Glomerular visceral epithelial cell (primary cell): ENCODE measurements around the gene FAXDC2.
A peak's percentile ranks its signal among the peaks of the same experiment; 100 is the strongest.

Experiments used
- DNase-seq: peaks from one replicate; pipeline ENCODE4 v3.0.0-alpha.2; 2016; ENCODE audit errors: extremely low spot score

The FAXDC2 gene

GRCh38 chr5:154797762-154798161, 52.6 kb downstream of the FAXDC2 start:
- DNase-seq, result no peak

- DNase-seq, result no peak
These were observed 55.2 kb downstream of the FAXDC2 start for GRCh38 chr5:154795235-154795596.

- DNase-seq, result no peak
These were observed 55.7 kb downstream of the FAXDC2 start for GRCh38 chr5:154794525-154795234.

GRCh38 chr5:154793599-154794524, 56.5 kb downstream of the FAXDC2 start:
- DNase-seq, result no peak

- no peak for DNase-seq
These were observed 58.9 kb downstream of the FAXDC2 start for GRCh38 chr5:154791535-154791934.

GRCh38 chr5:154788212-154788611, 62.2 kb downstream of the FAXDC2 start:
- no peak for DNase-seq

GRCh38 chr5:154786414-154786813, 64.0 kb downstream of the FAXDC2 start:
- DNase-seq, result no peak

GRCh38 chr5:154784856-154785255, 65.5 kb downstream of the FAXDC2 start:
- no peak for DNase-seq

- no peak for DNase-seq
These were observed 66.5 kb downstream of the FAXDC2 start for GRCh38 chr5:154783774-154784460.

- DNase-seq, result no peak
These were observed 67.4 kb downstream of the FAXDC2 start for GRCh38 chr5:154782812-154783592.

- DNase-seq, result no peak
These were observed 68.1 kb downstream of the FAXDC2 start for GRCh38 chr5:154782326-154782725.

- DNase-seq, result no peak
These were observed 70.3 kb downstream of the FAXDC2 start for GRCh38 chr5:154780128-154780527.

- peak; percentile 72 for DNase-seq
These were observed 71.3 kb downstream of the FAXDC2 start for GRCh38 chr5:154779105-154779504.

- no peak for DNase-seq
These were observed 71.9 kb downstream of the FAXDC2 start for GRCh38 chr5:154778534-154778933.

GRCh38 chr5:154776167-154776566, 74.2 kb downstream of the FAXDC2 start:
- DNase-seq, result no peak

- no peak for DNase-seq
These were observed 77.1 kb downstream of the FAXDC2 start for GRCh38 chr5:154773326-154773725.

GRCh38 chr5:154771383-154771901, 79.0 kb downstream of the FAXDC2 start:
- peak; percentile 88 for DNase-seq

- no peak for DNase-seq
These were observed 80.3 kb downstream of the FAXDC2 start for GRCh38 chr5:154770111-154770510.
